GM23248 (cell line): ENCODE data around the gene AMPD1.

Source experiments
- EZH2 ChIP-seq: fragments of 200-600 bp; sonication (generic); IDR thresholded peaks from 2 replicates; pipeline ENCODE4 v1.6.1; 2018; ENCODE audit warnings: antibody characterized with exemption, mild to moderate bottlenecking; ENCODE audit not compliant: insufficient read depth, poor library complexity, severe bottlenecking
- EZH2phosphoT487 ChIP-seq: fragments of 200-600 bp; sonication (generic); IDR thresholded peaks from 2 replicates; pipeline ENCODE4 v1.6.1; 2018; ENCODE audit warnings: antibody characterized with exemption, moderate library complexity, mild to moderate bottlenecking, low read depth; ENCODE audit not compliant: insufficient read depth

DNA sequence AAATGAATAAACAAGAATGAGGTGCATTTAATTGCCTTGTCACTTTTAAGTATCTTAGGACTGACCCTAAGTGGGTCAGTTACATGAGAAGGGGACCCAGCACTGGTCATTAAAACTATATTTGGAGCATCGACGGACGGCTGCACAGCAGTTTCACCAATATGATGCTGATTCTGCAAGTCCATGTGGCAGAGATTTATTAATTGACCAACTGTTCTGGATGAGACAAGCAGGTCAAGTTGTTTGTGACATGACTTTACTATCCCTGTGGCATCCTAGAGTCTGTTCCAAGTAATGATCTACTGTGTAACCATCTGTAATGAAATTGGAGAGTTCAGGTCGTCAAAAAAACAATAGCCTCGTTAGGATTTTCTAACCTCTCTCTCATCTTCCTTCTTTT, 9.5 kb downstream of the AMPD1 start:
- TF ChIP-seq EZH2 (no peak), EZH2phosphoT487 (no peak)
